GM12875 (cell line): ENCODE results near the gene CPM.

ENCODE experiments used
- H3K4me3 ChIP-seq: one replicate; pipeline ENCODE4 v1.5.1; 2011; ENCODE audit warnings: low read depth, low read length, control low read depth
- CTCF ChIP-seq: IDR thresholded peaks from 2 replicates; pipeline ENCODE4 v1.5.1; 2011; ENCODE audit warnings: low read depth, mild to moderate bottlenecking, control low read depth, inconsistent platforms, low read length, moderate library complexity, borderline replicate concordance; ENCODE audit not compliant: insufficient read depth

The CPM gene

DNA sequence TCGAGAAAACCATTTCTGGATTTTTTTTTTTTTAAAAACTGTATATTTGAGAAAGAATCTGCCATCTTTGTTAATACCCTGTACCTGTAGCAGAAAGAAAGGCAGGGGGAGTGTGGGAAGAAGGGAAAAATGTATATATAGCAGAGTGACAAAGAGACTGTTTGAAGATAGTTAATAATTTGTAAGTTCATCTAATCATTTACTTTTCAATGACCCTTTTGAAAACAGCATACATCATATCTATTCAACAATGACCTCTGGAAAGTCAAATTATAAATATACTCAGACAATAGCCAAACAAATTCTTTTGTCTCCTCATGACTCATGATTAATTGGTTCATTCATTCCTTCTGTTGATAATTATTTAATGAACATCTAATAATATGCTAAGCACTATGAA lies 10.9 kb upstream of the CPM start:
- no peak for TF ChIP-seq CTCF

GRCh38 chr12:68940731-68941130 lies 7.8 kb upstream of the CPM start:
- H3K4me3 ChIP-seq: no peak overlapping the region
- TF ChIP-seq CTCF: no peak

More for the DNA sequence above, 10.9 kb upstream of the CPM start:
- no peak overlapping the region for H3K4me3 ChIP-seq

DNA sequence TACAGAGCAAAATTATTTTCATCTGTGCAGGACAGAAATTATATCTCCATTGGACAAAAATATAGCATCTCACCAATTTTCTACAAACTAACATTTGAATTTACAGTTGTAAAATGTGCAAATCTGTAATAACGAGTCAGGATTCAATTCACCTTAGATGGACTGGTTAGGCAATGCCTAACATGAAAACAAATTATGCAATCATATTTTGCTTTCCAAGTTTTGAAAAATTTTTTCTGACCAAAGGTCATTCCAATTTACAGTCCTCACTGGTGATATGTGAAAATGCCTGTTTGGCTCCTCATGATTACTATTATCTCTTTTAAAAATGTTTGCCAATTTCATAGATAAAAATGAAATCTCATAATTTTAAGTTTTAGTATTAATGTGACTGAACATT lies 6.5 kb upstream of the CPM start:
- no peak for TF ChIP-seq CTCF
- no peak overlapping the region for H3K4me3 ChIP-seq

GRCh38 chr12:68934392-68934791 lies 1.4 kb upstream of the CPM start:
- no peak overlapping the region for H3K4me3 ChIP-seq

DNA sequence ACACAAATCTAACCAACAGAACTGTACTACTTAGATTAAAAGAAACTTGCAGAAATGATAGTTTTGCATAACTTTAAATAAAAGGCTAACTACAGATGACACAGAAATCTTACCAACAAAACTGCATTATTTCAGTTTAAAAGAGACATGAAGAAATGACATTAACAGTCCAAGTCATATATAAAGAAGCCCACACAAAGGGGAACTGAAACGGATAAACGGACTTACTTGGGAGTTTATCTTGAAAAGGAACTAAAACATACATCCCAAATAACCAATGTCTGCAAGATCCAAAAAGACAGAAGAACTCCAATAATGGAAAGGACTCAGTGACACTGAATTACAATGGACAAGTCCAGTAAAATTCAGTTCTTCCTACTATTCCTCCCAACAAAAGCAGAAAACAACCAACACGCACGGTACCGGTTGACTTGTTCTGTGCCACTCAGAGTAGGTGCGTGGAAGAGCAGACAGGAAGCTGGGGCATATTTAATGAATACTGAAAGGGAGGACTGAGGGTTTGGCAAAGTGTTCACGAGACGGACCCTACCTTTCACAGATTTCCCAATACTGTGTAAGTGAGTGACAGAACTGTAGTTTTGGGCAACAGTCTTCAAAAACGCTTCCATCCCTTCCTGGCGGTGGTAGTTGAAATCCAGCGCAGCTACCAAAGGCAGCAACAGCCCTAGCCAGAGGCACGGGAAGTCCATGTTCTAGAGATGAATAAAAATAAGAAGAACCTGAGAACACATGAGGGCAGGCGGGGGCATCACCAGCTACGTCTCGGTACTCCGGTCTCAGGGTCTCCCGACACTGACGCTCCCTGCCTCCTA lies 627 bp downstream of the CPM start:
- H3K4me3 ChIP-seq: peak overlapping the region; percentile 38

More at GRCh38 chr12:68934392-68934791, 1.4 kb upstream of the CPM start:
- TF ChIP-seq CTCF: no peak

DNA sequence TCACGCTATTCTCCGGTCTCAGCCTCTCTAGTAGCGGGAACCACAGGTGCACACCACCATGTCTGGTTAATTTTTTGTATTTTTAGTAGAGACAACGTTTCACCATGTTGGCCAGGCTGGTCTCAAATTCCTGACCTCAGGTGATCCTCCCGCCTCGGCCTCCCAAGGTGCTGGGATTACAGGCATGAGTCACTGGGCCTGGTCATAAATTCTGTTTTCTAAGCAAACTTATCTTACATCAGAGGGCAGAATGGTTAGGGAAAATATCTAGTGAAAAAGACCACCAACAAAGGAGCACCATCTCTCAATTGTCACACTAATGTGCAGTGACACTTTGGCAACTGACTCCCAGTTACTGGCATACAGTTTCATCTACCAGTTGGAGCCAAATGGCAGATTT lies 2.8 kb downstream of the CPM start:
- H3K4me3 ChIP-seq: no peak overlapping the region
- no peak for TF ChIP-seq CTCF

More for the DNA sequence above, 627 bp downstream of the CPM start:
- no peak for TF ChIP-seq CTCF

- no peak for TF ChIP-seq CTCF
- no peak overlapping the region for H3K4me3 ChIP-seq
These were observed 8.4 kb downstream of the CPM start for GRCh38 chr12:68924546-68924945.
